K562 (cell line): ENCODE measurements around the gene DTNBP1. TPM values are rescaled to one million over a fixed set of nuclear protein-coding genes. Genes with fewer than 3 reads are reported as not detected.
A peak's percentile ranks its signal among the peaks of the same experiment; 100 is the strongest.

ENCODE experiments used
- ATAC-seq: fragments of 200-7000 bp; cut with Tn5 transposase; 3 replicates; pipeline ENCODE4 v1.9.1; 2020; ENCODE audit warnings: moderate library complexity
- BruUV-seq: library from RNA; stranded (reverse); fragments of 400-500 nt; replicated peaks from 2 replicates; lab custom pipeline; 2021; lab: Mats Ljungman, UMichigan
- CTCF ChIA-PET: fragments of 300-600 bp; formaldehyde crosslinking; extraction: SDS; loops from one replicate; lab custom pipeline; 2021; ENCODE audit warnings: low intra/inter-chr PET ratio; lab: Yijun Ruan, JAX
- POLR2A ChIA-PET: fragments of 300-600, 350-650 bp; sonication (Branson Sonifier 250); formaldehyde crosslinking; extraction: SDS; loops from one replicate; lab custom pipeline; 2021; ENCODE audit warnings: antibody characterized with exemption, inconsistent platforms; lab: Yijun Ruan, JAX
- DNase-seq, 4 experiments: peaks; one replicate each; pipeline versions ENCODE4 v3.0.0 to v3.0.0-alpha.2; 2011 to 2018; ENCODE audit warnings: low spot score in 3 of 4, mixed read lengths in 3 of 4; ENCODE audit errors: extremely low read depth in 1 of 4
- FAIRE-seq: peaks from 2 replicates; lab custom pipeline; 2011; peaks lifted over from hg19 to GRCh38; lab: Jason Lieb, UNC
- H2AFZ ChIP-seq: 2 replicates; pipeline ENCODE4 v1.6.0; 2011; ENCODE audit warnings: low read depth, low read length, control low read depth, inconsistent platforms
- H3K27ac ChIP-seq: fragments of 200-600 bp; 3 replicates; pipeline ENCODE4 v1.8.0; 2011; ENCODE audit warnings: low read depth, mild to moderate bottlenecking, control low read depth, inconsistent platforms, low read length, moderate library complexity, mixed read lengths; ENCODE audit errors: extremely low read depth
- H3K27me3 ChIP-seq, 2 experiments: fragments of 300-600 bp in 1 of 2; 2 replicates in 1 of 2; 3 replicates in 1 of 2; pipeline versions ENCODE4 v1.6.0 to v1.8.0; 2011; ENCODE audit warnings: inconsistent platforms in 2 of 2, low read length in 2 of 2, mild to moderate bottlenecking in 1 of 2, mixed read lengths in 1 of 2, moderate library complexity in 1 of 2; ENCODE audit not compliant: control insufficient read depth in 2 of 2, insufficient read depth in 2 of 2
- H3K36me3 ChIP-seq: fragments of 300-600 bp; 3 replicates; pipeline ENCODE4 v1.8.0; 2011; ENCODE audit warnings: mild to moderate bottlenecking, low read length, inconsistent platforms; ENCODE audit not compliant: control insufficient read depth, insufficient read depth
- H3K4me1 ChIP-seq, 2 experiments: fragments of 200-600 bp in 1 of 2; replicated peaks in 1 of 2; 2 replicates in 1 of 2; 3 replicates in 1 of 2; pipeline versions ENCODE4 v1.5.1 to v1.8.0; 2011; ENCODE audit warnings: inconsistent platforms in 2 of 2, low read length in 2 of 2, mild to moderate bottlenecking in 1 of 2, mixed read lengths in 1 of 2, moderate library complexity in 1 of 2; ENCODE audit not compliant: control insufficient read depth in 2 of 2, insufficient read depth in 2 of 2
- H3K4me2 ChIP-seq: 2 replicates; pipeline ENCODE4 v1.6.1; 2011; ENCODE audit warnings: low read length, control low read depth, inconsistent platforms, mixed read lengths; ENCODE audit not compliant: insufficient read depth
- H3K4me3 ChIP-seq: fragments of 200-600 bp; sonication (generic), shearing (Covaris generic); 2 replicates; pipeline ENCODE4 v1.5.1; 2016; ENCODE audit warnings: control low read depth, inconsistent platforms
- H3K79me2 ChIP-seq: fragments of 200-600 bp; 3 replicates; pipeline ENCODE4 v1.8.0; 2011; ENCODE audit warnings: low read length, inconsistent platforms; ENCODE audit not compliant: control insufficient read depth, insufficient read depth
- H3K9ac ChIP-seq, 2 experiments: 2 replicates each; pipeline versions ENCODE4 v1.6.0 to v1.6.1; 2011; ENCODE audit warnings: low read depth in 2 of 2, low read length in 2 of 2, control low read depth in 1 of 2, inconsistent platforms in 1 of 2, mild to moderate bottlenecking in 1 of 2, mixed read lengths in 1 of 2; ENCODE audit not compliant: insufficient read depth in 1 of 2
- H3K9me1 ChIP-seq: one replicate; pipeline ENCODE4 v1.6.0; 2011; ENCODE audit warnings: inconsistent platforms, mild to moderate bottlenecking, low read length, moderate library complexity; ENCODE audit not compliant: control insufficient read depth, insufficient read depth
- H3K9me3 ChIP-seq: replicated peaks from 2 replicates; pipeline ENCODE4 v1.5.1; 2011; ENCODE audit warnings: low read depth, low read length, inconsistent platforms; ENCODE audit not compliant: control insufficient read depth, insufficient read depth
- H4K20me1 ChIP-seq: replicated peaks from 2 replicates; pipeline ENCODE4 v1.6.1; 2011; ENCODE audit warnings: low read length, inconsistent platforms, mixed read lengths; ENCODE audit not compliant: control insufficient read depth, insufficient read depth
- ASH1L ChIP-seq: fragments of 450-650 bp; IDR thresholded peaks from 2 replicates; pipeline ENCODE4 v1.6.1; 2018; ENCODE audit warnings: borderline replicate concordance, mild to moderate bottlenecking, low read depth; ENCODE audit not compliant: partially characterized antibody
- BCOR ChIP-seq: fragments of 450-650 bp; IDR thresholded peaks from 2 replicates; pipeline ENCODE4 v1.6.1; 2016
- CEBPG ChIP-seq, 3 experiments: fragments of 200-800 bp in 1 of 3; sonication (Bioruptor generic) in 1 of 3; sonication (generic) in 1 of 3; formaldehyde crosslinking in 1 of 3; IDR thresholded peaks in 2 of 3; conservative IDR thresholded peaks in 1 of 3; 2 replicates each; pipeline versions ENCODE4 v1.6.1 to v1.8.0; 2016 to 2022; ENCODE audit warnings: missing compliant biosample characterization in 2 of 3, missing genetic modification characterization in 2 of 3, mild to moderate bottlenecking in 1 of 3, missing genetic modification reagents in 1 of 3
- ELF1 ChIP-seq: fragments of 200-800 bp; sonication (Bioruptor generic); IDR thresholded peaks from 2 replicates; pipeline ENCODE4 v1.6.1; 2016; ENCODE audit warnings: missing genetic modification characterization, missing compliant biosample characterization
- KDM1A ChIP-seq, 2 experiments: fragments of 450-650 bp; IDR thresholded peaks; 2 replicates each; pipeline ENCODE4 v1.6.1; 2016; ENCODE audit warnings: mild to moderate bottlenecking in 2 of 2
- TEAD4 ChIP-seq, 2 experiments: sonication (generic) in 1 of 2; formaldehyde crosslinking in 1 of 2; IDR thresholded peaks; 2 replicates each; pipeline versions ENCODE4 v1.6.1 to v1.8.0; 2012 to 2022; ENCODE audit warnings: borderline replicate concordance in 1 of 2, inconsistent platforms in 1 of 2, low read length in 1 of 2, mild to moderate bottlenecking in 1 of 2, missing genetic modification reagents in 1 of 2
- ZNF146 ChIP-seq: IDR thresholded peaks from one replicate; pipeline ENCODE4 v1.6.1; 2018; ENCODE audit warnings: missing compliant biosample characterization; ENCODE audit not compliant: unreplicated experiment
- WGBS: fragments of 100-300 bp; shearing (Covaris generic); methylation state at CpG from one replicate; pipeline ENCODE4 v1.1.6; 2016; ENCODE audit warnings: low coverage, mixed read lengths; ENCODE audit not compliant: insufficient coverage; ENCODE audit errors: missing lambda C conversion rate; 5-methylcytosine and 5-hydroxymethylcytosine counted together
- in situ Hi-C: fragments of 300-500 bp; cut with MboI; formaldehyde crosslinking; loops from 4 replicates; pipeline ENCODE4 v1.15.0; 2018; ENCODE audit warnings: inconsistent platforms, mixed read lengths
- intact Hi-C: fragments of 100-400 bp; cut with micrococcal nuclease; formaldehyde crosslinking; loops from 2 replicates; pipeline ENCODE4 v1.14.2; 2022
- polyA plus RNA-seq, 8 experiments: library from polyadenylated mRNA; depleted of rRNA in 4 of 8; stranded (reverse) in 5 of 8; unstranded in 3 of 8; fragments of >200 nt; fragmentation: Nextera tagmentation in 2 of 8; fragmentation: Illumina TruSeq in 1 of 8; extraction: Ambion mirVana in 2 of 8; extraction: Trizol in 1 of 8; gene quantifications; 2 replicates each; pipeline versions ENCODE4 v1.2.1 to v1.2.3, GENCODE V29; 2011 to 2014; ENCODE audit warnings: inconsistent platforms in 1 of 8, missing spikeins in 1 of 8
- total RNA-seq, 7 experiments: library from RNA; depleted of rRNA in 6 of 7; stranded (reverse); fragments of >200 nt in 6 of 7; fragmentation: Illumina TruSeq in 2 of 7; extraction: Trizol in 2 of 7; gene quantifications; 2 replicates each; pipeline versions ENCODE4 v1.2.1 to v1.2.3, GENCODE V29; 2011 to 2021; ENCODE audit warnings: low replicate concordance in 1 of 7
- TF ChIP-seq, protein P1 (sequence below), 2 experiments: fragments of 450-650 bp in 1 of 2; sonication (generic) in 1 of 2; formaldehyde crosslinking in 1 of 2; IDR thresholded peaks in 1 of 2; conservative IDR thresholded peaks in 1 of 2; 2 replicates each; pipeline versions ENCODE4 v1.6.1 to v1.8.1; 2016 to 2023; ENCODE audit warnings: mild to moderate bottlenecking in 2 of 2, moderate library complexity in 2 of 2, inconsistent platforms in 1 of 2, missing genetic modification reagents in 1 of 2
- TF ChIP-seq, protein P2 (sequence below): fragments of 450-650 bp; IDR thresholded peaks from 2 replicates; pipeline ENCODE4 v1.7.1; 2018; ENCODE audit warnings: mild to moderate bottlenecking, low read depth; ENCODE audit not compliant: partially characterized antibody
- TF ChIP-seq, protein P3 (sequence below): fragments of 250-450 bp; sonication (Bioruptor Pico); IDR thresholded peaks from 2 replicates; pipeline ENCODE4 v1.8.0; 2022; ENCODE audit warnings: inconsistent platforms
- TF ChIP-seq, protein P4 (sequence below): sonication (generic); formaldehyde crosslinking; IDR thresholded peaks from 2 replicates; pipeline ENCODE4 v1.8.0; 2023; ENCODE audit warnings: mild to moderate bottlenecking, missing genetic modification reagents

The DTNBP1 gene
- total and polyA plus RNA-seq, 9 of the 15 experiments (the other 6 are each of a cell fraction or from before 2014, with no cell fraction given) = 16.7 to 54.5 (median 21.4) TPM

DNA sequence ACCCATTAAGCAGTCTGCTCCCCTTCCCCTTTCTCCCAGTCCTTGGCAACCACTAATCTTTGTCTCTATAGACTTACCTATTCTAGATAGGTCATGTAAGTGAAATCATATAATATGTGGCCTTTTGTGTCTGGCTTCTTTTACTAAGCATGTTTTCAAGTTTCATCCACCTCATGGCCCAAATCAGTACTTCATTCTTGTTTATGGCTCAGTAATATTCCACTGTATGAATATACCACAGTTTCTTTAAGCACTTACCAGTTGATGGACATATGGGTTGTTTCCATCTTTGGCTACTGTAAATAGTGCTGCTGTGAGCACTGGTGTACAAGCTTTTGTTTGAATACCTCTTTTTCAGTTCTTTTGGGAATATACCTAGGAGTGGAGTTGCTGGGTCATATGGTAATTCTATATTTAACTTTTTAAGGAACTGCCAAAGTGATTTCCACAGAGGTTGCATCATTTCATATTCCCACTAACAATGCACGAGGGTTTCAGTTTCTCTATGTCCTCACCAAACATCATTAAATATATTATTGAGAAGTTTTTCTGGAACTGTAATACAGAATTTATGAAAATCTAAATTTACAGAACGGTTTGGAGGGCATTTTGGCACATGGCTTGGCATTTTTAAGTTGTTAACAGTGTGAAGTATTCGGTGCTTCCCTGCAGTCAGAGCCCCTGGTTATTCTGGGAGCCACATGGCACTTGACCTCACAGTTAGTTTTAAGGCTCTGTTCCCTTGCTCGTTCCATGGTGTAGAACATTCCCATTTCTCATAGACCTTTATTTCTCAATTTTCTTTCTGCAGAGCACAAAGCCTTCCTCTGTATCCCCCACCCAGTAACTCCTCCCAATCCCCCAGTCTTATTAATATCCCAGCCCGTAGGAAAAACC is 27.0 kb upstream of the DTNBP1 start:
- in situ Hi-C loops (loop anchor here (10.0 kb wide), 2 partner anchors 475 to 495 kb away; no protein-coding TSS in a partner anchor), intact Hi-C loops (loop anchor here (5.0 to 10.0 kb wide), 4 partner anchors 102 to 585 kb away; no protein-coding TSS in a partner anchor)
- ChIA-PET CTCF (interaction anchor here (0.6 to 4.4 kb wide), 5 partner anchors 84 to 517 kb away, joined by 3 to 128 read pairs (median 33); partner anchors contain the start of gene MYLIP), POLR2A (no interaction called here)
- no peaks in the 10 kb centered on the region for H3K9me1 ChIP-seq
- no peaks in the 10 kb centered on the region for H4K20me1 ChIP-seq
- FAIRE-seq = no peak
- no TSS peak for BruUV-seq
- H3K36me3 ChIP-seq = no peaks in the 10 kb centered on the region
- H3K9ac ChIP-seq = no peak overlapping the region
- DNase-seq = no peak
- no peak overlapping the region for H3K4me2 ChIP-seq
- no peak for ATAC-seq
- no peak overlapping the region for H3K27ac ChIP-seq
- H3K4me1 ChIP-seq = peaks cover 0 to 11% of the 10 kb centered on the region in 2 experiments; a peak in 2 of 5 replicates
- 49% methylated on average over 5 of the region's 5 CpGs for WGBS
- H3K79me2 ChIP-seq = no peaks in the 10 kb centered on the region
- no peak overlapping the region for H3K4me3 ChIP-seq
- no peaks in the 10 kb centered on the region for H3K27me3 ChIP-seq
- H2AFZ ChIP-seq = no peak overlapping the region
- no peaks in the 10 kb centered on the region for H3K9me3 ChIP-seq
- TF ChIP-seq KDM1A (IDR thresholded peaks at IDR 0.05) (0 out of 4 replicates have a peak, but pooled peaks of 1 of the 2 experiments have one; percentile 38), ELF1 (tag) (no peak), TEAD4 (IDR thresholded peaks at IDR 0.05; ENCODE audit: low read length) (no peak), TEAD4 (CRISPR knock-in tag; IDR thresholded peaks at IDR 0.05; ENCODE audit: borderline replicate concordance) (no peak), ZNF146 (CRISPR knock-in tag) (peak; percentile 92), ASH1L (no peak), BCOR (peak; percentile 49; the same call in 1 of the 2 replicates), CEBPG (CRISPR knock-in tag; IDR thresholded peaks at IDR 0.05) (no peak), CEBPG (tag; conservative IDR thresholded peaks at IDR 0.05 in 1 of 2, IDR thresholded peaks at IDR 0.05 in 1 of 2) (0 out of 4 replicates have a peak, but pooled peaks have one; percentile 12 to 42)
- TF ChIP-seq, protein P1, sequence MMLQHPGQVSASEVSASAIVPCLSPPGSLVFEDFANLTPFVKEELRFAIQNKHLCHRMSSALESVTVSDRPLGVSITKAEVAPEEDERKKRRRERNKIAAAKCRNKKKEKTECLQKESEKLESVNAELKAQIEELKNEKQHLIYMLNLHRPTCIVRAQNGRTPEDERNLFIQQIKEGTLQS (IDR thresholded peaks at IDR 0.05) = peak; percentile 22; the same call in 1 of the 2 replicates
- TF ChIP-seq, protein P1 (CRISPR knock-in tag; conservative IDR thresholded peaks at IDR 0.05) = no peak
- TF ChIP-seq, protein P2, sequence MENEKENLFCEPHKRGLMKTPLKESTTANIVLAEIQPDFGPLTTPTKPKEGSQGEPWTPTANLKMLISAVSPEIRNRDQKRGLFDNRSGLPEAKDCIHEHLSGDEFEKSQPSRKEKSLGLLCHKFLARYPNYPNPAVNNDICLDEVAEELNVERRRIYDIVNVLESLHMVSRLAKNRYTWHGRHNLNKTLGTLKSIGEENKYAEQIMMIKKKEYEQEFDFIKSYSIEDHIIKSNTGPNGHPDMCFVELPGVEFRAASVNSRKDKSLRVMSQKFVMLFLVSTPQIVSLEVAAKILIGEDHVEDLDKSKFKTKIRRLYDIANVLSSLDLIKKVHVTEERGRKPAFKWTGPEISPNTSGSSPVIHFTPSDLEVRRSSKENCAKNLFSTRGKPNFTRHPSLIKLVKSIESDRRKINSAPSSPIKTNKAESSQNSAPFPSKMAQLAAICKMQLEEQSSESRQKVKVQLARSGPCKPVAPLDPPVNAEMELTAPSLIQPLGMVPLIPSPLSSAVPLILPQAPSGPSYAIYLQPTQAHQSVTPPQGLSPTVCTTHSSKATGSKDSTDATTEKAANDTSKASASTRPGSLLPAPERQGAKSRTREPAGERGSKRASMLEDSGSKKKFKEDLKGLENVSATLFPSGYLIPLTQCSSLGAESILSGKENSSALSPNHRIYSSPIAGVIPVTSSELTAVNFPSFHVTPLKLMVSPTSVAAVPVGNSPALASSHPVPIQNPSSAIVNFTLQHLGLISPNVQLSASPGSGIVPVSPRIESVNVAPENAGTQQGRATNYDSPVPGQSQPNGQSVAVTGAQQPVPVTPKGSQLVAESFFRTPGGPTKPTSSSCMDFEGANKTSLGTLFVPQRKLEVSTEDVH = no peak
- TF ChIP-seq, protein P3, sequence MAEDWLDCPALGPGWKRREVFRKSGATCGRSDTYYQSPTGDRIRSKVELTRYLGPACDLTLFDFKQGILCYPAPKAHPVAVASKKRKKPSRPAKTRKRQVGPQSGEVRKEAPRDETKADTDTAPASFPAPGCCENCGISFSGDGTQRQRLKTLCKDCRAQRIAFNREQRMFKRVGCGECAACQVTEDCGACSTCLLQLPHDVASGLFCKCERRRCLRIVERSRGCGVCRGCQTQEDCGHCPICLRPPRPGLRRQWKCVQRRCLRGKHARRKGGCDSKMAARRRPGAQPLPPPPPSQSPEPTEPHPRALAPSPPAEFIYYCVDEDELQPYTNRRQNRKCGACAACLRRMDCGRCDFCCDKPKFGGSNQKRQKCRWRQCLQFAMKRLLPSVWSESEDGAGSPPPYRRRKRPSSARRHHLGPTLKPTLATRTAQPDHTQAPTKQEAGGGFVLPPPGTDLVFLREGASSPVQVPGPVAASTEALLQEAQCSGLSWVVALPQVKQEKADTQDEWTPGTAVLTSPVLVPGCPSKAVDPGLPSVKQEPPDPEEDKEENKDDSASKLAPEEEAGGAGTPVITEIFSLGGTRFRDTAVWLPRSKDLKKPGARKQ = no peak
- TF ChIP-seq, protein P4, sequence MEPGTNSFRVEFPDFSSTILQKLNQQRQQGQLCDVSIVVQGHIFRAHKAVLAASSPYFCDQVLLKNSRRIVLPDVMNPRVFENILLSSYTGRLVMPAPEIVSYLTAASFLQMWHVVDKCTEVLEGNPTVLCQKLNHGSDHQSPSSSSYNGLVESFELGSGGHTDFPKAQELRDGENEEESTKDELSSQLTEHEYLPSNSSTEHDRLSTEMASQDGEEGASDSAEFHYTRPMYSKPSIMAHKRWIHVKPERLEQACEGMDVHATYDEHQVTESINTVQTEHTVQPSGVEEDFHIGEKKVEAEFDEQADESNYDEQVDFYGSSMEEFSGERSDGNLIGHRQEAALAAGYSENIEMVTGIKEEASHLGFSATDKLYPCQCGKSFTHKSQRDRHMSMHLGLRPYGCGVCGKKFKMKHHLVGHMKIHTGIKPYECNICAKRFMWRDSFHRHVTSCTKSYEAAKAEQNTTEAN = no peak
